Naive thymus-derived CD8-positive, alpha-beta T cell (primary cell): ENCODE data around the gene ZBTB18. TPM values are rescaled to one million over a fixed set of nuclear protein-coding genes. Genes with fewer than 3 reads are reported as not detected.
A peak's percentile ranks its signal among the peaks of the same experiment; 100 is the strongest.

Experiments
- ATAC-seq, 2 donors: fragments of 150-1000 bp; cut with Tn5 transposase in 1 of 2; sonication (Bioruptor Pico), chemical (Tn5 transposase) in 1 of 2; 1 replicate in 1 of 2; 2 replicates in 1 of 2; pipeline ENCODE4 v1.10.0; 2021; ENCODE audit warnings: mild to moderate bottlenecking in 2 of 2, moderate library complexity in 2 of 2
- POLR2A ChIA-PET: fragments of 350-600 bp; sonication (Branson Sonifier 250); formaldehyde crosslinking; loops from one replicate; lab custom pipeline; 2021; ENCODE audit warnings: antibody characterized with exemption; lab: Charles Lee
- DNase-seq, 10 donors: peaks; one replicate each; pipeline versions ENCODE4 v3.0.0 to v3.0.0-alpha.2; 2020 to 2022
- H3K27ac Mint-ChIP-seq, 10 donors: one replicate each; pipeline ENCODE4 v1.8.0; 2020 to 2022; ENCODE audit warnings: mild to moderate bottlenecking in 10 of 10, mixed read lengths in 10 of 10, moderate library complexity in 4 of 10, inconsistent platforms in 1 of 10
- H3K27me3 Mint-ChIP-seq, 5 donors: one replicate each; pipeline ENCODE4 v1.8.0; 2021 to 2022; ENCODE audit warnings: mixed read lengths in 5 of 5
- H3K36me3 Mint-ChIP-seq, 3 donors: one replicate each; pipeline ENCODE4 v1.8.0; 2020 to 2022; ENCODE audit warnings: mixed read lengths in 3 of 3, mild to moderate bottlenecking in 2 of 3, inconsistent platforms in 1 of 3
- H3K4me1 Mint-ChIP-seq, 4 donors: one replicate each; pipeline ENCODE4 v1.8.0; 2021 to 2022; ENCODE audit warnings: mixed read lengths in 4 of 4
- H3K4me3 Mint-ChIP-seq, 10 donors: one replicate each; pipeline ENCODE4 v1.8.0; 2020 to 2022; ENCODE audit warnings: mild to moderate bottlenecking in 10 of 10, mixed read lengths in 10 of 10, moderate library complexity in 6 of 10, inconsistent platforms in 1 of 10
- H3K9me3 Mint-ChIP-seq, 9 donors: one replicate each; pipeline ENCODE4 v1.8.0; 2020 to 2022; ENCODE audit warnings: mixed read lengths in 9 of 9, mild to moderate bottlenecking in 3 of 9, inconsistent platforms in 1 of 9, moderate library complexity in 1 of 9
- polyA plus RNA-seq, 3 donors: library from polyadenylated mRNA; unstranded; fragments of 300-500 nt; fragmentation: Illumina TruSeq; gene quantifications; one replicate each; pipeline ENCODE4 v1.2.3, GENCODE V29; 2021
- total RNA-seq, 8 experiments: library from RNA in 2 of 8; stranded (reverse) in 2 of 8; gene quantifications; one replicate each; pipeline ENCODE4 v1.2.3 and lab custom pipeline; 2021 to 2026

ZBTB18 gene
- total and polyA plus RNA-seq, 5 experiments from 2014 or later, result 2.7 to 71.8 (median 5.0) TPM

DNA sequence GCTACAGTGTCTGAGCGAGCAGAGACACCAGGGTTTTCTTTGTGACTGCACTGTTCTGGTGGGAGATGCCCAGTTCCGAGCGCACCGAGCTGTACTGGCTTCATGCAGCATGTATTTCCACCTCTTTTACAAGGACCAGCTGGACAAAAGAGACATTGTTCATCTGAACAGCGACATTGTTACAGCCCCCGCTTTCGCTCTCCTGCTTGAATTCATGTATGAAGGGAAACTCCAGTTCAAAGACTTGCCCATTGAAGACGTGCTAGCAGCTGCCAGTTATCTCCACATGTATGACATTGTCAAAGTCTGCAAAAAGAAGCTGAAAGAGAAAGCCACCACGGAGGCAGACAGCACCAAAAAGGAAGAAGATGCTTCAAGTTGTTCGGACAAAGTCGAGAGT lies 2.7 kb downstream of the ZBTB18 start:
- POLR2A ChIA-PET, result interaction anchor here (0.9 to 11.8 kb wide), 2 partner anchors 10 to 24 kb away, joined by 3 to 263 read pairs; no protein-coding TSS in a partner anchor

DNA sequence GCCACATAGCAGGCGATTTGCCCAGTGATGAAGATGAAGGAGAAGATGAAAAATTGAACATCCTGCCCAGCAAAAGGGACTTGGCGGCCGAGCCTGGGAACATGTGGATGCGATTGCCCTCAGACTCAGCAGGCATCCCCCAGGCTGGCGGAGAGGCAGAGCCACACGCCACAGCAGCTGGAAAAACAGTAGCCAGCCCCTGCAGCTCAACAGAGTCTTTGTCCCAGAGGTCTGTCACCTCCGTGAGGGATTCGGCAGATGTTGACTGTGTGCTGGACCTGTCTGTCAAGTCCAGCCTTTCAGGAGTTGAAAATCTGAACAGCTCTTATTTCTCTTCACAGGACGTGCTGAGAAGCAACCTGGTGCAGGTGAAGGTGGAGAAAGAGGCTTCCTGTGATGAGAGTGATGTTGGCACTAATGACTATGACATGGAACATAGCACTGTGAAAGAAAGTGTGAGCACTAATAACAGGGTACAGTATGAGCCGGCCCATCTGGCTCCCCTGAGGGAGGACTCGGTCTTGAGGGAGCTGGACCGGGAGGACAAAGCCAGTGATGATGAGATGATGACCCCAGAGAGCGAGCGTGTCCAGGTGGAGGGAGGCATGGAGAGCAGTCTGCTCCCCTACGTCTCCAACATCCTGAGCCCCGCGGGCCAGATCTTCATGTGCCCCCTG lies 3.3 kb downstream of the ZBTB18 start:
- Mint-ChIP-seq H3K36me3 (peaks cover 0 to 23% (median 2%) of the 10 kb centered on the region in 3 donors), H3K4me3 (no peak overlapping the region), H3K4me1 (peaks cover 0 to 39% (median 20%) of the 10 kb centered on the region in 4 donors), H3K27ac (no peak overlapping the region), H3K27me3 (peaks cover 0 to 1% (median 0%) of the 10 kb centered on the region in 5 donors), H3K9me3 (peaks cover 0 to 2% (median 0%) of the 10 kb centered on the region in 9 donors)
- no peak for DNase-seq
- POLR2A ChIA-PET, result interaction anchor here (0.9 to 11.8 kb wide), 2 partner anchors 10 to 23 kb away, joined by 3 to 263 read pairs; no protein-coding TSS in a partner anchor
- peak; percentile 7 to 42 for ATAC-seq

More for the DNA sequence above, 2.7 kb downstream of the ZBTB18 start:
- peaks cover 0 to 1% (median 0%) of the 10 kb centered on the region in 5 donors for H3K27me3 Mint-ChIP-seq
- peaks cover 0 to 39% (median 20%) of the 10 kb centered on the region in 4 donors for H3K4me1 Mint-ChIP-seq
- H3K27ac Mint-ChIP-seq, result no peak overlapping the region
- DNase-seq, result peak in 4 of 10 donors; percentile 21 to 54 (median 34)
- H3K9me3 Mint-ChIP-seq, result peaks cover 0 to 2% (median 0%) of the 10 kb centered on the region in 9 donors
- no peak overlapping the region for H3K4me3 Mint-ChIP-seq
- no peak for ATAC-seq
- H3K36me3 Mint-ChIP-seq, result peaks cover 0 to 23% (median 2%) of the 10 kb centered on the region in 3 donors

DNA sequence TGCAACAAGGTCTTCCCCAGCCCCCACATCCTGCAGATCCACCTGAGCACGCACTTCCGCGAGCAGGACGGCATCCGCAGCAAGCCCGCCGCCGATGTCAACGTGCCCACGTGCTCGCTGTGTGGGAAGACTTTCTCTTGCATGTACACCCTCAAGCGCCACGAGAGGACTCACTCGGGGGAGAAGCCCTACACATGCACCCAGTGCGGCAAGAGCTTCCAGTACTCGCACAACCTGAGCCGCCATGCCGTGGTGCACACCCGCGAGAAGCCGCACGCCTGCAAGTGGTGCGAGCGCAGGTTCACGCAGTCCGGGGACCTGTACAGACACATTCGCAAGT lies 3.8 kb downstream of the ZBTB18 start:
- no peaks in the 10 kb centered on the region for H3K9me3 Mint-ChIP-seq
- peak overlapping the region in 2 of 10 donors; percentile 20 for H3K4me3 Mint-ChIP-seq
- no peaks in the 10 kb centered on the region for H3K27me3 Mint-ChIP-seq
- H3K36me3 Mint-ChIP-seq, result peaks cover 0 to 23% (median 2%) of the 10 kb centered on the region in 3 donors
- ATAC-seq (peak; percentile 69 to 80), DNase-seq (peak in 9 of 10 donors; percentile 52 to 86 (median 73))
- H3K4me1 Mint-ChIP-seq, result peaks cover 0 to 37% (median 18%) of the 10 kb centered on the region in 4 donors
- POLR2A ChIA-PET, result interaction anchor here (11.8 kb wide), 1 partner anchor 23 kb away, joined by 263 read pairs; no protein-coding TSS in a partner anchor
- no peak overlapping the region for H3K27ac Mint-ChIP-seq

DNA sequence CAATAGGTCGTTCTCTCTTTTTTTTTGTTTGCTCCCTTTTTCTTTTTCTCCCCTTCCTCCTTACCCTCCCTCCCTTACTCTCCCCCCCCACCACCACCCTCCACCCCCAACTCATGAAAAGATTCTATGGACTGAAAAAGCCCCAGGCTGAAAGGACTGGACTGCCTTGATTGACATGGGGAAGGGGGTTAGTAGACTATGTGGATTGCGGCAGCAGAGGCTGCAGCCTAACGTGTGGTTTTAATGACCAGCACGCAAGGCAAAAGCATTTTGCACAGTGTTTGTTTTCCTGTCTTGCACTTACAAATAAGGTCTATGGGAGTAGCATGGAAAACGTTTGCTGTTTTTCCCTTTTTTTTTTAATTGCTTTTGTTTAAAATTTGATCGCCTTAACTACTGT lies 5.5 kb downstream of the ZBTB18 start:
- DNase-seq (no peak), ATAC-seq (no peak)
- H3K27ac Mint-ChIP-seq, result peak overlapping the region in 9 of 10 donors; percentile 57 to 94 (median 82)
- no peaks in the 10 kb centered on the region for H3K9me3 Mint-ChIP-seq
- H3K36me3 Mint-ChIP-seq, result peaks cover 0 to 23% (median 2%) of the 10 kb centered on the region in 3 donors
- no peaks in the 10 kb centered on the region for H3K27me3 Mint-ChIP-seq
- POLR2A ChIA-PET, result interaction anchor here (1.7 to 11.8 kb wide), 2 partner anchors 9 to 21 kb away, joined by 7 to 263 read pairs; no protein-coding TSS in a partner anchor
- H3K4me3 Mint-ChIP-seq, result peak overlapping the region in 9 of 10 donors; percentile 16 to 55 (median 38)
- peaks cover 0 to 24% (median 13%) of the 10 kb centered on the region in 4 donors for H3K4me1 Mint-ChIP-seq

DNA sequence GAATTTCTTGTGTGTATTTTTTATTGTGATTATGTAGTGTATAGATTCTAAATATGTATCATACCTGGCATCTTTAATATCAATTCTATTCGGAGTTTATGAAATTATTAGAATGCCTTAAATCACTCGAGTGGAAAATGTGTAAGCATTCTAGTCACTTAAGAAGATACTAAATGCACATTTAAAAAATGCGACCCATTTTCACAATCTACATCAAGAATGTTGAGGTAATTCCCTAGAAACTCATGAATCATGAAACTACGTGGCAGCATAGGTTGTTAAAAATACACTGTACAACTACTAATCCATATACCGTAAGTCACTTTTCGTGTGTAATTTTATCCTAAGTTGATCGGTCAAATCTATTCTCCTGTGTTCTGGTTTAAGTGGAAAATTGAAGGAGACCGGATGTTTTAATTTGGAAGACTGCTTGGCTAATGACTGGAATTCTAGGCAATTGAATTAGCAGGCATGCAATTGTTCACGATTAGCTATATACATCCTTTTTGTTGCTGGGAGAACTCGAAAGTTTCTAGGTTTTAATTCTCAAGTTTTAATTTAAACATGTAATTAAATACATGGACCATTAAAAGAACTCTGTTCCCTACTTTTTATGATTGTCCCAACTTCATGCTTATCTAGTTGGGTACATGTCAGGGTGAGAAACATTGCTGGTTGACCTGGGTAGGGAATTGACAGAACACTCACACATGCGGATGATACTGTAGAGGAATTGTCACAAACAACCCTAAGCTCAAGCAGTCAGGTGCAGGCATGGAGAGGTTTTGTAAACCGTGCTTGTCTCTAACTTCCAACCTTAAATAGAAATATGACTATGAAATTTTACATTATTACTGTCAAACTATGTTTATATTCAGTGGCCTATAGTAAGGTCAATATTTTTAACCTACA lies 6.6 kb downstream of the ZBTB18 start:
- peaks cover 0 to 23% (median 2%) of the 10 kb centered on the region in 3 donors for H3K36me3 Mint-ChIP-seq
- no peaks in the 10 kb centered on the region for H3K9me3 Mint-ChIP-seq
- peaks cover 0 to 22% (median 12%) of the 10 kb centered on the region in 4 donors for H3K4me1 Mint-ChIP-seq
- peak overlapping the region in 9 of 10 donors; percentile 38 to 94 (median 70) for H3K27ac Mint-ChIP-seq
- peak overlapping the region in 5 of 10 donors; percentile 1 to 49 (median 33) for H3K4me3 Mint-ChIP-seq
- ATAC-seq, result no peak
- no peak for DNase-seq
- POLR2A ChIA-PET, result interaction anchor here (0.5 to 1.7 kb wide), 4 partner anchors 9 to 17 kb away, joined by 3 to 7 read pairs (median 4); no protein-coding TSS in a partner anchor
- no peaks in the 10 kb centered on the region for H3K27me3 Mint-ChIP-seq

DNA sequence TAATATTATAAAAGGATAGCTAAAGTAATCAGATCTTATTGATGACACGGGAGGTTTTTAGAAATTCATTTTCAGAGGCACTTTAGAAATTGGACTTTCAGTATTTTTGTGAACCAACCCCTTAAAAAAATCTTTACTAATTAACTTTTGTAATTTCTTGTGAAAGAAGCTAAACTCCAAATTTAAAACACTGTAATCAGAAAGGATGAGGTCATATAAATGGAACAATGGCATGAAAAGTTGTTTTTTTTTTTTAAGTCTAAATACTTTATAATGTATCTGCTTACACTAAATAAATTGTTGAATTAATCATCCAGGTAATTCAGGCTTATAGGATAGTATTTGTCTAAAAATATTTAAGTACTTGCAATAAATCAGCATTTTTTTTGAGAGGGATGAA lies 9.0 kb downstream of the ZBTB18 start:
- DNase-seq, result no peak
- peak overlapping the region in 5 of 10 donors; percentile 7 to 69 (median 39) for H3K27ac Mint-ChIP-seq
- ATAC-seq, result no peak
- POLR2A ChIA-PET, result interaction anchor here (0.7 to 1.1 kb wide), 3 partner anchors 13 to 22 kb away, joined by 3 to 4 read pairs (median 3); no protein-coding TSS in a partner anchor
- H3K4me3 Mint-ChIP-seq, result no peak overlapping the region
- peaks cover 0 to 22% (median 12%) of the 10 kb centered on the region in 4 donors for H3K4me1 Mint-ChIP-seq
- no peaks in the 10 kb centered on the region for H3K9me3 Mint-ChIP-seq
- H3K36me3 Mint-ChIP-seq, result peaks cover 0 to 23% (median 2%) of the 10 kb centered on the region in 3 donors
- H3K27me3 Mint-ChIP-seq, result no peaks in the 10 kb centered on the region

DNA sequence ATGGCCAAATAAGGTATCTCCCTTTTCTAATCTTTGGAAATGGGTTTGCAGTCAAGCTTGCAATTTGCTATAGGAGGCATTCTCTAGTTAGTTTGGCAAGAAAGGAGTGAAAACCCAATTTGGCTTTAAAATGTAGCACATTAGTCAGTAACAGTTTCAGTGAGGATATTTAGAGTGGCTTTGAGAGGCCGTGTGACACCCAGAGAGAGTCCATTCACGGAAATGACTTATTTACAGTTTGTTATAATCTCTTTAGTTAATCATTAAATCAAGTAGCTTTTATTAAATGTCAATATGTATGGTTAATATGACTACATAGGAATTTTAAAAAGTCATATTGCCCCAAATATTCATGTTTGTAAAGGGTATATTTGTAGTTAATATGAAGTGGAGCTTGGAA lies 9.6 kb downstream of the ZBTB18 start:
- peaks cover 0 to 18% (median 9%) of the 10 kb centered on the region in 4 donors for H3K4me1 Mint-ChIP-seq
- H3K27ac Mint-ChIP-seq, result peak overlapping the region in 3 of 10 donors; percentile 74 to 76 (median 75)
- DNase-seq (no peak), ATAC-seq (no peak)
- no peaks in the 10 kb centered on the region for H3K9me3 Mint-ChIP-seq
- no peak overlapping the region for H3K4me3 Mint-ChIP-seq
- peaks cover 0 to 18% (median 2%) of the 10 kb centered on the region in 3 donors for H3K36me3 Mint-ChIP-seq
- H3K27me3 Mint-ChIP-seq, result no peaks in the 10 kb centered on the region
- POLR2A ChIA-PET, result interaction anchor here (1.1 to 1.2 kb wide), 2 partner anchors 9 to 13 kb away, joined by 4 read pairs; partner anchors contain the start of gene ZBTB18

DNA sequence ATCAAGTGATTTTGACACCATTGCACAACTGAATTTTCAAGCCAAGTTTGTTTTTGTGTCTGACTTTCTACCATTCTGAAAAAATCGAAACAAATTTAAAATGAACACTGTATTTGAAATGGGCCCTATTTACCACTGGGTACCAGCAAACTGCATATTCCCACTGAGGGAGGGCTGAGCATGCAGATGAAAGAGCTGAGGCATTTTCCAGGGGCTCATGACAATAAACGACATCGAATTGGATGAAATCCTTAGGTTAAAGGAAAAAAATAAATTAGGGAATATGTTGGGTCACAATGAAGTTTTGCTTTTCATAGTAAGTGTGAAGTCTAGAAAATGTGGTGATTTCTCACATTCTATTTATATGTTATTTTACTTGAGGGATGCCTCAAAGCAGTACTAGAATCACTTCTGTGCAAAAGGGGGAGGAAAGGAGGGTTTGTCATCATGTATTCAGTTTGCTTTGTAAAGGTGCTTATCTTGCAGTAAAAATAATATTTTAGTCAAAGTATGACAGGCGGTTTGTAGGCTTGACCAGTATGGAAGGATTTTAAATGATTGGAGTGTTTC lies 11.2 kb downstream of the ZBTB18 start:
- Mint-ChIP-seq H3K9me3 (no peaks in the 10 kb centered on the region), H3K27ac (peak overlapping the region in 3 of 10 donors; percentile 4 to 37 (median 24)), H3K36me3 (peaks cover 0 to 6% (median 0%) of the 10 kb centered on the region in 3 donors), H3K4me1 (peaks cover 0 to 12% (median 7%) of the 10 kb centered on the region in 4 donors), H3K4me3 (no peak overlapping the region), H3K27me3 (no peaks in the 10 kb centered on the region)
- no peak for DNase-seq
- ATAC-seq, result no peak
- POLR2A ChIA-PET, result interaction anchor here (1.0 kb wide), 1 partner anchor 14 kb away, joined by 3 read pairs; no protein-coding TSS in a partner anchor

DNA sequence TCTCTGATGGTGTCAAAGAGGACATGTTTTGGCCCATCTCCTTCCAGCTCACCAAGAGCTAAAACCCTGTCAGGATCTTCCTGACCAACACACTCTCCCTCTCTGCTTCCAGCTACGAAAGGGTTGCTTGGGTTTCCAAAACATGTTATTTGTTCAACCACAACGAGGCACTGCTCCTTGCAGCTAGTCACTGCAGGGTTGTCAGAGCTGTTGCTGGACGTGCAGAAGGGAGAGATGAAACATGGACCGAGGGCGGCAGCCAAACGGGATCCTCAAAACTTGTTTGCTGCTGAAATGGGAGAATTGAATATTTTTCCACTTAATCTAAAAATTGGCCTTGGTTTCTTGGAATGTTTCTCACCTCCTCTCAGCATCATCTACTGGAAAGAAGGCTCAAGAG lies 12.4 kb downstream of the ZBTB18 start:
- POLR2A ChIA-PET, result interaction anchor here (0.7 kb wide), 1 partner anchor 10 kb away, joined by 3 read pairs; no protein-coding TSS in a partner anchor
- peak overlapping the region in 1 of 10 donors; percentile 18 for H3K27ac Mint-ChIP-seq
- H3K27me3 Mint-ChIP-seq, result no peaks in the 10 kb centered on the region
- DNase-seq, result no peak
- ATAC-seq, result no peak
- H3K4me1 Mint-ChIP-seq, result peaks cover under 1 to 8% (median 4%) of the 10 kb centered on the region in 4 donors
- no peaks in the 10 kb centered on the region for H3K36me3 Mint-ChIP-seq
- no peak overlapping the region for H3K4me3 Mint-ChIP-seq
- H3K9me3 Mint-ChIP-seq, result no peaks in the 10 kb centered on the region

DNA sequence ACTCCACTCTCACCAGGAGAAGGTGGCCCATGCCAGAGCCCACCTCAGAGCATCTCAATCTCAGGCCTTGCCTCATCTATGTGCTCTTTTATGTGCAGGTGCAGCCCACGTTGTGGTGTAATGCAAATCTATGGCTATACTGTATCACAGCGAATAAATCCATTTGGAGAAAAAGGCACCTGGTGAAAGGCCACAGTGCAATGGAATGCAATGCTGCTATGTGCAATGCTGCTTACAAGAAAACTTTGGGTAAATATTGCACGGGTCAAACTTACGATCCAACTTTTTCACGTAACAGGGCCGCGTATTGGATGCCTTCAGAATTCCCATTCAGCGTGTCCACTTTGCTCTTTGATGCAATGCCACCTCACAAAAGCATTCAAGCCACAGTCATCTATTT lies 13.5 kb downstream of the ZBTB18 start:
- ATAC-seq (no peak), DNase-seq (no peak)
- Mint-ChIP-seq H3K36me3 (no peaks in the 10 kb centered on the region), H3K4me3 (no peak overlapping the region), H3K4me1 (peaks cover 4 to 12% (median 8%) of the 10 kb centered on the region in 4 donors), H3K27ac (no peak overlapping the region), H3K9me3 (no peaks in the 10 kb centered on the region), H3K27me3 (no peaks in the 10 kb centered on the region)
- POLR2A ChIA-PET, result interaction anchor here (1.3 to 2.1 kb wide), 2 partner anchors 10 to 13 kb away, joined by 5 to 16 read pairs; partner anchors contain the start of gene ZBTB18

DNA sequence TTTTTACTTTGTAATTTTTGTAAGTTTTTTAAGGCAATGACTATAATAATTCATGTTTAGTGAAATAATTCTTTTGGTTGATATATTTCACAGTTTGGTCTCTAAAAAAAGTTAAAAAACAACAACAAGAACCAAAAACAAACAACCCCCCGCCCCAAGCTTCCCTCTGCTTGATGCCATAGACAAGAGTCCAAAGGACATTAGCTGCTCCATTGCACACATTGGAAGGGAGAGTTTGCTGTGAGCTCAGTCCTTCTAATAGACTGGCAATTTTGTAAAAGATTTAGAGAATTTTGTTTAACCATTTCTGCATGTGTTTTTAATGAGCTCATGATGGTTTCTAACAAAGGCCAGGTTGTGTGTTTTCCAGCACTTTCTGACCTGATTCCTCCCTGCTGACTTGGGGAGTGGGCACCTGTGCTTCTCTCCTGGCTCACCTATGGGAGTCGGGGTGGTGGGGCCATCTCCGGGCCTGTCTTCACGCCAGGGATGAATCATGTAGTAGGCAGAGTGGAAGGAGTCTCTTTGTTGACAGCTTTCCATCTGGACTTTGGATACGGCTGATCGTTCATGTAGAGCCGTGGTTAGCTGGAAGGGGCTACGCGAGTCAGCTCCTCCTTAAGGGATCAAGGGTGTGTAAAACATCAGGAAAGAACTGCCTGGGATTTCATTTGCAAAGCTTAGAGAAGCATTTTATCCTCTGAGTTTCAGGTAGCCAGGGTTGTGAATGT lies 14.1 kb downstream of the ZBTB18 start:
- H3K36me3 Mint-ChIP-seq, result no peaks in the 10 kb centered on the region
- H3K27me3 Mint-ChIP-seq, result no peaks in the 10 kb centered on the region
- DNase-seq, result no peak
- H3K27ac Mint-ChIP-seq, result no peak overlapping the region
- POLR2A ChIA-PET, result interaction anchor here (0.5 to 2.1 kb wide), 3 partner anchors 9 to 280 kb away, joined by 3 to 16 read pairs (median 5); partner anchors contain the start of gene ZBTB18
- no peaks in the 10 kb centered on the region for H3K9me3 Mint-ChIP-seq
- H3K4me1 Mint-ChIP-seq, result peaks cover 4 to 14% (median 8%) of the 10 kb centered on the region in 4 donors
- ATAC-seq, result no peak
- H3K4me3 Mint-ChIP-seq, result no peak overlapping the region
